Chondrocyte (in vitro differentiated cells): ENCODE measurements around the gene DDX49. TPM values are rescaled to one million over a fixed set of nuclear protein-coding genes. Genes with fewer than 3 reads are reported as not detected.

Source experiments
- DNase-seq: peaks from one replicate; pipeline ENCODE4 v3.0.0; 2021; ENCODE audit warnings: mixed read lengths, low spot score
- H3K27ac Mint-ChIP-seq: one replicate; pipeline ENCODE4 v1.8.0; 2021; ENCODE audit warnings: mild to moderate bottlenecking, moderate library complexity, mixed read lengths; ENCODE audit not compliant: unreplicated experiment
- H3K27me3 Mint-ChIP-seq: 2 replicates; pipeline ENCODE4 v1.8.0; 2021; ENCODE audit warnings: low read depth, mixed read lengths
- H3K36me3 Mint-ChIP-seq: 2 replicates; pipeline ENCODE4 v1.8.0; 2021; ENCODE audit warnings: low read depth, mixed read lengths
- H3K4me1 Mint-ChIP-seq: 2 replicates; pipeline ENCODE4 v1.8.0; 2021; ENCODE audit warnings: low read depth, mild to moderate bottlenecking, mixed read lengths
- H3K4me3 Mint-ChIP-seq: one replicate; pipeline ENCODE4 v1.8.0; 2021; ENCODE audit warnings: mild to moderate bottlenecking, moderate library complexity, mixed read lengths; ENCODE audit not compliant: unreplicated experiment
- H3K9me3 Mint-ChIP-seq: 2 replicates; pipeline ENCODE4 v1.8.0; 2021; ENCODE audit warnings: low read depth, mixed read lengths
- total RNA-seq: library from RNA; stranded (reverse); gene quantifications from 3 replicates; pipeline ENCODE4 v1.2.1, GENCODE V29; 2021
- TF ChIP-seq, protein P1 (sequence below): fragments of 200-600 bp; sonication (generic); IDR thresholded peaks from 2 replicates; pipeline ENCODE4 v1.5.0; 2021; ENCODE audit warnings: antibody characterized with exemption, mild to moderate bottlenecking, moderate library complexity

Gene DDX49
- total RNA-seq, 1 donor from 2014 or later, result 50.6 TPM

DNA sequence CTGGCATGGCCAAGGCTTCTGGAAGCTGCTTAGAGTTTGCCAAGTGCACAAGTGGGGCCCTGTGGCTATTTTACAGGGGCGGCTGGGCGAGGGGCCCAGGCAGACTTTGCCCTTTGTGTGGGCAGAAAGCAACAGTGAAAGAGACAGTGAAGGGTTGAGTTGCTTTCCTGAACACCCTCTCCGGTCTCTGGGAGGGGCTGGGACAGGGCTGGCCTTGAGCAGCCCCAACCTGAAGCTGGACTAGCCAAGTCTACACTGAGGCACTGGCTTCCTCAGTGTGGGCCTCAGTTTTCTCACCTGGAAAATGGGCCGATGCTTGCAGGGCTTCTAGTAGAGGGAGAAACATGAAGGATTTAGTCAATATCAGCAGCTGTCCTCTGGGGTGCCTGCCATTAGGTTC lies 23.9 kb downstream of the DDX49 start:
- Mint-ChIP-seq H3K36me3 (peaks cover 4% of the 10 kb centered on the region), H3K4me1 (peaks cover 16% of the 10 kb centered on the region), H3K27me3 (no peaks in the 10 kb centered on the region), H3K9me3 (no peaks in the 10 kb centered on the region), H3K4me3 (no peak overlapping the region), H3K27ac (no peak overlapping the region)
- TF ChIP-seq, protein P1, sequence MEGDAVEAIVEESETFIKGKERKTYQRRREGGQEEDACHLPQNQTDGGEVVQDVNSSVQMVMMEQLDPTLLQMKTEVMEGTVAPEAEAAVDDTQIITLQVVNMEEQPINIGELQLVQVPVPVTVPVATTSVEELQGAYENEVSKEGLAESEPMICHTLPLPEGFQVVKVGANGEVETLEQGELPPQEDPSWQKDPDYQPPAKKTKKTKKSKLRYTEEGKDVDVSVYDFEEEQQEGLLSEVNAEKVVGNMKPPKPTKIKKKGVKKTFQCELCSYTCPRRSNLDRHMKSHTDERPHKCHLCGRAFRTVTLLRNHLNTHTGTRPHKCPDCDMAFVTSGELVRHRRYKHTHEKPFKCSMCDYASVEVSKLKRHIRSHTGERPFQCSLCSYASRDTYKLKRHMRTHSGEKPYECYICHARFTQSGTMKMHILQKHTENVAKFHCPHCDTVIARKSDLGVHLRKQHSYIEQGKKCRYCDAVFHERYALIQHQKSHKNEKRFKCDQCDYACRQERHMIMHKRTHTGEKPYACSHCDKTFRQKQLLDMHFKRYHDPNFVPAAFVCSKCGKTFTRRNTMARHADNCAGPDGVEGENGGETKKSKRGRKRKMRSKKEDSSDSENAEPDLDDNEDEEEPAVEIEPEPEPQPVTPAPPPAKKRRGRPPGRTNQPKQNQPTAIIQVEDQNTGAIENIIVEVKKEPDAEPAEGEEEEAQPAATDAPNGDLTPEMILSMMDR, result no peak
- DNase-seq, result no peak

DNA sequence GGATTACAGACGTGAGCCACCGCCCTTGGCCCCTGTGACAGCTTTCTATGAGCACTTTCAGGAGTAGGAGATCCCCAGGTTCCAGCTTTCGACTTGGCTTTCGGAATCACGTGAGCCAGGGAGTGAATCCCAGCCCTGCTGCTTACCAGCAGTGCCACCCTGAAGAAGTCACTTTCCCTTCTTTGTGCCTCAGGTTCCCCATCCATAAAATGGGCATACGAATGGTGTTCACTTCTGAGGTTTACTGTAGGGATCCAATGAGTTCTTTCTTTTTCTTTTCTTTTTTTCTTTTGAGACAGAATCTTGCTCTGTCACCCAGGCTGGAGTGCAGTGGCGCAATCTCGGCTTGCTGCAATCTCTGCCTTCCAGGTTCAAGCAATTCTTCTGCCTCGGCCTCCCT lies 25.8 kb downstream of the DDX49 start:
- no peak overlapping the region for H3K4me3 Mint-ChIP-seq
- no peaks in the 10 kb centered on the region for H3K9me3 Mint-ChIP-seq
- no peaks in the 10 kb centered on the region for H3K27me3 Mint-ChIP-seq
- TF ChIP-seq, protein P1, result no peak
- H3K27ac Mint-ChIP-seq, result no peak overlapping the region
- no peak for DNase-seq
- peaks cover 4% of the 10 kb centered on the region for H3K36me3 Mint-ChIP-seq
- H3K4me1 Mint-ChIP-seq, result peaks cover 2% of the 10 kb centered on the region

DNA sequence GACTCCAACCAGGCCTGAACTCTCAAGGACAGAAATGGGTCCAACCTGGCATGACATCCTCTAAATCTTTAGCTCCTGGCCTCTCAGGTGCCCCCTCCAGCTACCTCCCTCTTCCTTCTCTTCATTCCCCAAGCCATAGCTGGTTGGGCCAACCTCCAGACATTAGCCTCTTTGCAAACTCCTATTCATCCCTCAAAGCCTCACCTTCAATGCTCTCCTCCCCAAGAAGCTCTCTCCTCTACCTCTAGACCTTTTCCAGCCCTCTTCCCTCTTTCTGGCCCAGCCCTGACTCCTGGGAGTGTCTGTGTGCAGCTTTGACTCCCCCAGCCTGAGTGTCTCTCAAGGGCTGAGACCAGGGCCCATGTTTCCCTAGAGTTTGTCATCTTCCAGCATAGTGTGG lies 26.8 kb downstream of the DDX49 start:
- Mint-ChIP-seq H3K9me3 (no peaks in the 10 kb centered on the region), H3K4me3 (no peak overlapping the region), H3K4me1 (peaks cover 2% of the 10 kb centered on the region), H3K27me3 (no peaks in the 10 kb centered on the region), H3K36me3 (peaks cover 4% of the 10 kb centered on the region), H3K27ac (no peak overlapping the region)
- TF ChIP-seq, protein P1, result no peak
- DNase-seq, result no peak

DNA sequence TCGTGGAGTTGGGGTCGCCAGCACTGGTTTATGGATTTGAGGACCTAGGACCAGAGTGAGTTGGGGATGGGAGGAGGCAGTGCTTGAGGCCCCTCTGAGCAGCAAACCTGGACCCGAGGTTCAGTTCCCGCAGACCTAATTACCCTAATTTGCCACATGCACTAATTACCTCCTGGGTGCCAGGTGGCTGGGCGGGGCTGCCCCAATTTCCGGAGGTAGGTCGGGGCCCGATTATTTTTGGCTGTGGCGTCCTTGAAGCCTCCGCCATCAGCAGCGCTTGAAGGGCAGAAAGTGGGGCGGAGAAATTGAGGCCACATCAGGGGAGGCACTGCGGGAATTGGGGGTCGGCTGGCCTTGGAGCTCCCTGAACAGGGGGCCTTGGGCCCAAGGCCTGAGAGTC lies 27.4 kb downstream of the DDX49 start:
- Mint-ChIP-seq H3K4me3 (no peak overlapping the region), H3K9me3 (no peaks in the 10 kb centered on the region), H3K36me3 (peaks cover 4% of the 10 kb centered on the region), H3K27ac (no peak overlapping the region), H3K4me1 (peaks cover 5% of the 10 kb centered on the region), H3K27me3 (no peaks in the 10 kb centered on the region)
- TF ChIP-seq, protein P1, result no peak
- no peak for DNase-seq

DNA sequence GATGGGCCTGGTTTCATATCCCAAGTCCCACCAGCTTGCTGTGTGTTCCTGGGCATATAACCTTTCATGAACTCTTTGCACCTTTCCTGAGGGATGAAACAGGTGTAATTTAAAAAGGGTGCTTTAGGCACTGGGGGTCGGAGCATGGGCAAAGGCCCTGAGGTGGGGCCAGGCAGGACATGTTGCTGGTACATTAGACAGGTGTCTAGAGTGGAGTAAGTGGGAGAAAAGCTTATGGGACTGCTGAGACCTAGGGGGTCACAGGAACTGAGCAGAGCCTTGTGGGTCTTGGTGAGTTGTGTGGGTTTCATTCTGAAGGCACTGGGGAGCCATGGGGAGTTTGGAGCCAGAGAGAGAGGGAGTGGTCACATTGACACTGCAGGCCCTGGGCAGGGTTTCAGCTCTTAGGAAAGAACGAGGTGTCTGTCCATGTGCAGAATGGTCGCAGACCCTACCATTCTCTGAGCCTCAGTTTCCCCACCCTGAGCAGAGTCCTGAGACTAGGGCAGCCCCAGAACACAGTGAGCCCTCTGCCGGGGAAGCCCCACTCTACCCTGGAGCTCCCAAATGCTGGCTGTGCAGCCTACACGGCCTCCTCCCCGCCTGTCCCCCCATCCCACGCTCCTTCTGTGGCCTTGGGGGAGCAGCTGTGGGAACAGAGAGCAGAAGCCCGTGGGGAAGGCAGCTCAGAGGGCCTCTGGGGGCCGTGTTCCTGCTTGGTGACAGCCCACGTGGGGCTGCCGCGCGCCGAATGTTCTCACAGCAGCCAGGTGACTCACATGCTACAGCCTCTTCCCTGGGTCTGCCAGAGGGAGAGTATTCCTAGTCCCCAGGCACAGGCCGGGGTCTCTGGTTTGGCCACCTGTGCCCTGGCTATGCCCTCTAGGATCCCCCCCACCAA lies 28.8 kb downstream of the DDX49 start:
- H3K4me1 Mint-ChIP-seq, result peaks cover 5% of the 10 kb centered on the region
- peaks cover 4% of the 10 kb centered on the region for H3K36me3 Mint-ChIP-seq
- H3K27me3 Mint-ChIP-seq, result no peaks in the 10 kb centered on the region
- TF ChIP-seq, protein P1, result no peak
- no peak overlapping the region for H3K4me3 Mint-ChIP-seq
- DNase-seq, result no peak
- H3K9me3 Mint-ChIP-seq, result no peaks in the 10 kb centered on the region
- no peak overlapping the region for H3K27ac Mint-ChIP-seq
